HG03103 (cell line): Measurements from ENCODE around the gene PTCD1.
"Not testable (repeated sequence)": the region's sequence is repeated elsewhere in the genome, so short reads cannot be mapped to it uniquely, and the experiment has no call there.

Source experiments
- ATAC-seq: cut with Tn5 transposase; IDR thresholded peaks from one replicate; pipeline ENCODE4 v1.9.1; 2021; ENCODE audit warnings: low read depth; ENCODE audit not compliant: unreplicated experiment

PTCD1 gene

DNA sequence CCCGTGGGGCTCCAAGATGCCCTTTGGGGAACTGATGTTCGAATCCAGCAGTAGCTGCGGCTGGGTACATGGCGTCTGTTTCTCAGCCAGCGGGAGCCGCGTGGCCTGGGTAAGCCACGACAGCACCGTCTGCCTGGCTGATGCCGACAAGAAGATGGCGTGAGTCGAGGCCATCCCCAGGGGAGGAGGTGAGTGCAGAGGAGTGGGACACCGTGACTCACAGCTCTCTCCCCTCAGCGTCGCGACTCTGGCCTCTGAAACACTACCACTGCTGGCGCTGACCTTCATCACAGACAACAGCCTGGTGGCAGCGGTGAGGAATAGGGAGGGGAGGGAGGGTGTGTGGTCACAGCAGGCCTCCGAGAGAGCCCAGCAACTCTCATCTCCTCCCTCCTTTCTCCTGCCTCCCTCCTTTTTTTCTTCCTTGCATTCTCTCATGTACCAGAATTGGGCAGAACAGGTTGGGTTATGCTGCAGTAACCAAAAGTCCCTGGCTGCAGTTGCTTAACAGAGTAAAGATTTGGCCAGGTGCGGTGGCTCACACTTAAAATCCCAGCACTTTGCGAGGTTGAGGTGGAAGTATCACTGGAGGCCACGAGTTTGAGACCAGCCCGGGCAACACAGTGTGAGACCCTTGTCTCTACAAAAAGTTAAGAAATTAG, 47.5 kb downstream of the PTCD1 start:
- ATAC-seq: no peak

DNA sequence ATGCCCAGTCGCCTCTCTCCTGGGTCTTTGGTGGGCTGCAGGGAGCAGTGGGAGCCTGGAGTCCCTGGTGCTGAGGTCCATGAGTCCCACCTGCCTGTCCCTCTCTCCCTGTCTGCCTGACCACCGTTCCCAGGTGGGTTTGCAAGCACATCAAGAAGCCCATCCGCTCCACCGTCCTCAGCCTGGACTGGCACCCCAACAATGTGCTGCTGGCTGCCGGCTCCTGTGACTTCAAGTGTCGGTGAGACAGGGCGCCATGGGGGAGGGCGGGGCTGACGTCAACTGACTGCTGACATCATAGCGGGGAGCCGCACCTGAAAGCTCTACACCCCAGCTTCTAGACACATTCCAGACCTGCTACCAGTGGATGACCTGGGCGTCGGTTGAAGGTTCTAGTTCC, 48.8 kb downstream of the PTCD1 start:
- no peak for ATAC-seq

DNA sequence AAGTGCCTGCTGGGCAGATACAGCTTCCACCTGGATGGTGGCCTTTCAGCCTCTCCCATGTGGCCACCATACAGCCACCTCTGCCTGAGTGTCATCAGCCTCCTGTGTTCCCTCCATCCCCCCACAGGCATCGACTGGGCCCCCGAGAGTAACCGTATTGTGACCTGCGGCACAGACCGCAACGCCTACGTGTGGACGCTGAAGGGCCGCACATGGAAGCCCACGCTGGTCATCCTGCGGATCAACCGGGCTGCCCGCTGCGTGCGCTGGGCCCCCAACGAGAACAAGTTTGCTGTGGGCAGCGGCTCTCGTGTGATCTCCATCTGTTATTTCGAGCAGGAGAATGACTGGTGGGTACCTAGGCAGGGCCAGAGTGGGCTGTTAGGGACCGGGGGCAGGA, 50.7 kb downstream of the PTCD1 start:
- no peak for ATAC-seq

DNA sequence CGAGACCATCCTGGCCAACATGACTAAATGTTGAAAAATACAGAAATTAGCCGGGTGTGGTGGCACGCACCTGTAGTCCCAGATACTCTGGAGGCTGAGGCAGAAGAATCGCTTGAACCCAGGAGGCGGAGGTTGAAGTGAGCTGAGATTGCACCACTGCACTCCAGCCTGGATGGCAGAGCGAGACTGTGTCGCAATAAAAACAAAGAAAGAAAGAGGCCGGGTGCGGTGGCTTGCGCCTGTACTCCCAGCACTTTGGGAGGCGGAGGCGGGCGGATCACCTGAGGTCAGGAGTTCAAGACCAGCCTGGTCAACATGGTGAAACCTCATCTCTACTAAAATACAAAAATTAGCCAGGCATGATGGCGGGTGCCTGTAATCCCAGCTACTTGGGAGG, 51.4 kb downstream of the PTCD1 start:
- ATAC-seq: not testable (repeated sequence)

DNA sequence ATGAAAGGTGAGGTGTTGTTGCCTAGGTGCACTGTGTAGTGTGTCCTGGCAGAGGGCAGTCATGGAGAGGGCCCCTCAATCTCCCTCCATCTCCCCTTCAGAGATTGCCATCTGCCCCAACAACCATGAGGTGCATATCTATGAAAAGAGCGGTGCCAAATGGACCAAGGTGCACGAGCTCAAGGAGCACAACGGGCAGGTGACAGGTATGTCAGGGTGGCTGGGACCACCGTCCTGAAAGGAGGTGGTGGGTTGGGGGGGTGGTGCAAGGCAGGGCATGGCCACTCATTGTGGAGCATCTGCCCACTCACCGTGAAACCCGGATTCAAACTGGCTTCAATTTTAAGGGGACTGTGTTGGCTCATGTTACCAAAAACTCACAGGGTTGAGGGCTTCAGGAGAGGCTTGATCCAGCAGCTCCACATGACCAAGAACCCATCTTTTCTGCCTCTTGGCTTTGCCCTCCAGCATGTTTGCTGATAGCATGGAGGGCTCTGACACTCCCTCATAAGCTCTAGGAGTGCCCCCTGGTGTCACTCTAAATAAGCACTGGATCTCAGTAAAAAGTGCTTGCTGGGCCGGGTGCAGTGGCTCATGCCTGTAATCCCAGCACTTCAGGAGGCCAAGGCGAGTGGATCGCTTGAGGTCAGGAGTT, 51.9 kb downstream of the PTCD1 start:
- no peak for ATAC-seq

DNA sequence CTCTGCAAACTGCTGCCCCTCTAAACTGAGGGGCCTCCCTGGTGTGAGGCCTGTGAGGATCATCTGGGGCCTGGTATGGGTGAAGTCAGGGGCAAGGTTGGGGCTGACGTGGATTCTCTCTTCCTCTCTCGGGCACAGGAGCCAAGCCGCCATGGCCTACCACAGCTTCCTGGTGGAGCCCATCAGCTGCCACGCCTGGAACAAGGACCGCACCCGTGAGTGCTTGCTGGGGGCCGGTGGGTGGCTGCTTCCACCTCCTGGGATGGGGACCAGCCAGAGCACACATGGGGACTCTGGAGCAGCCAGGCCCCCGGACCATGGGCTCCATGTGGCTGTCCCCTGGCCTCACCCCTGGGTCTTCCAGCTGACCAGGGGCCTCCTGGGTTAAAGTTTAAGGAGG, 53.0 kb downstream of the PTCD1 start:
- no peak for ATAC-seq

DNA sequence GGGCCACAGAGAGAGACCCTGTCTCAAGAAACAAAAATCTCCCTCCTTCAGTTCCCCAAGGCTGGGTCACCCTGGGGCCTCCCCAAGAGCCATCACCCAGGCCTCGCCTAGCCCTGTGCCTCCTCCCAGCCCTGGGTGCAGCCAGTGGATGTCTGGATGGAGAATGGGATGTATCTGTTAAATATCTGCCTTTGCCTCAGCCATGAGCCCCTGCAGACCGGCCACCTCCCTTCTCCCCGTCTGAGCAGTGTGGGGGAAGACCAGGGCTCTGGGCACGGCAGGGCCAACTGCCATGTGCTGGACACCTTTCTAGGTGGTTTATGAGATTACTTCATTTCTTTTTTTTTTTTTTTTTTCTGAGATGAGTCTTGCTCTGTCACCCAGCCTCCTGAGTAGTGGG, 54.1 kb downstream of the PTCD1 start:
- no peak for ATAC-seq

DNA sequence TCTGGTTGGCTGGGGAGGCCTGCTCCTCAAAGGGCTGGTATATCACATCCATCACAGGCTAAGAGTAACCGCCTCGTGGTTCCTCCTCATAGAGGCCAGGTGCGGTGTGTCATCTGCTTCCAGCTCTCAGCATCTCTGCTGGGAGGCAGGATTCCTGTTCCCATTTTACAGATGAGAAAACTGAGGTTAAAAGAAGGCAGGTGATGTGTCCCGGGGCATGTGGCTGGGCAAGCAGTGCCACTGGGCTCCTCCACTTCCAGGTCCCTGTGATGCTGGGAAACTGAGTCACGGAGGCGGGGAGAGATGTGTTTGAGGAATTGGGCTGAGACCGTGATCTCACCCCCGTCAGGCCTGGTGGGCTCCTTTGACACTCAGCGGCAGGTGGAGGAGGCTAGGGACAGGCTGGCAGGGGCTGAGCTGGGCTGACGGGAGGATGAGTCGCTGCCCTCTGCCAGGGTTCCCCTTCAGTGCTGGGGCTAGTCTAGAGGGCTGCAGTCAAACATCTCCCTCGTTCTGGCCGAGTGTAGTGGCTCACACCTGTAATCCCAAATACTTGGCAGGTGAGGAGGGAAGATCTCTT, 54.7 kb downstream of the PTCD1 start:
- ATAC-seq: no peak

DNA sequence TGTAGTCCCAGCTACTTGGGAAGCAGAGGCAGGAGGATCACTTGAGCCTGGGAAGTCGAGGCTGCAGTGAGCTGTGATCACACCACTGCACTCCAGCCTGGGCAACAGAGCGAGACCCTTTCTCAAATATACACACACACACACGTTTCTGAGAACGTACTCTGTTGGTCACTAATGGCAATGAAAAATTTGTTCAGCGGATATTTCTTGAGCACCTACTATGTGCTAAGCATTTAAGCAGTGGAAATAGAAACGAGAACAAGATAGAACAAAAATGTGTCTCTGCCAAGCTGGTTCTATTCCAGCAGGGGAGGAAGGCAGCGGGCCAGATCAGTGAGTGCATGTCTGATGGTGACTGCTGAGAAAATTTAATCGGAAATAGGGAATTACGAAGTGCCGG, 55.4 kb downstream of the PTCD1 start:
- ATAC-seq: no peak

DNA sequence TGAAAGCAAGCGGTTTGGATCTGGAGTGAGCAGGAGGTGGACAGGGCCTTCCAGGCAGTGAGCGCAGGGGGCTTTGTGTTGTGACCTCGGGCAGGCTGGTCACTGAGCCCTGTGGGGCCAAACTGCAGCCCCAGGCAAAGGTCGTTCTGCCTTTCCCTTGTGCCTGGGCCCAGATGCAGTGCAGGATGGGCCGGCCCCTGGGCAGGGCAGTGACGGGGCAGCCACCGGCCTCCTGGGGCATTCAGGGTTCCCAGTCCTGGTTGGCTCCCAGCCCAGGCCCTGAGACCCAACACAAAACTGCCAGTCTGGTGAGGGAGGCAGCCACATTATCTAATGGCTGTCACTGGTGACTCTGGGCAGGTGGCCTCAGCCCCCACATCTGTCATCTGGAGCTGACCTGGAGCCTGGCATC, 56.9 kb downstream of the PTCD1 start:
- ATAC-seq: no peak

DNA sequence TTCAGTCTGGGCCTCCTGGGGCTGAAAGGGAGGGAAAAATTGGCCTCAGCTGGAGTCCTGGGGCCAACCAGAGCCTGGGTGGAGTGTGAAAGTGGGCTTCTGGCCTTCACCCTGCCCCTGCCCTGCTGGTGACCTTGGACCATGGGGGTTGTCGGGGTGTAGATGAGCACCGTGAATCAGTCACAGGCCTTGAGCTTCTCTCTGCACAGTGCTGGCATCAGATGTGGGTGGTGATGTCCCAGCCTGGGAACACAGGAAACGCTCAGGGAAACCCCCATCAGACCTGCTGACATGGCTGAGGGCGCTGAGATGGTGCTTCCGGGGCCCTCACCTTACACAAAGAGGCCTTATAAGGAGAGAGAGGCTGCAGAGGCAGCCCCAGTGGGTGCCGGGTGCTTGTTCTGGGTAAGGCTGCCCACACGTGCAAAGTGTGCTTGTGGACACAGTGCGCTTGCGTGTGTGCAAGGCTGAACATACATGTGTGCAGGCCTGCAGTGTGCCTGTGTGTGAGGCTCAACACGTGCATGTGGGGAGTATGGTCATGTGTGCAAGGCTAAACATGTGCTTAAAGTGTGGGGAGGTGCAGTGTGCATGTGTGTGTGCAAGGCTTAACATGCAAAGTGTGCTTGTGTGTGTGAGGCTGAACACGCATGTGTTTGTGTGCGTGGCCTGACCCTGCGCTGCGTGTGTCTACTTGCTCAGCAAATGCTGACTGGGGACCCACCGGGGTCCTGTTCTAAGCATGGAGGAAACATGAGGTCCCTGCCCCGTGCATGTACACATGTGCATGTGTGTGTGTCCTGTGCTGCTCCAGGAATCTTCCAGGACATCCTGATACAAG, 57.6 kb downstream of the PTCD1 start:
- peak; percentile 65 for ATAC-seq

DNA sequence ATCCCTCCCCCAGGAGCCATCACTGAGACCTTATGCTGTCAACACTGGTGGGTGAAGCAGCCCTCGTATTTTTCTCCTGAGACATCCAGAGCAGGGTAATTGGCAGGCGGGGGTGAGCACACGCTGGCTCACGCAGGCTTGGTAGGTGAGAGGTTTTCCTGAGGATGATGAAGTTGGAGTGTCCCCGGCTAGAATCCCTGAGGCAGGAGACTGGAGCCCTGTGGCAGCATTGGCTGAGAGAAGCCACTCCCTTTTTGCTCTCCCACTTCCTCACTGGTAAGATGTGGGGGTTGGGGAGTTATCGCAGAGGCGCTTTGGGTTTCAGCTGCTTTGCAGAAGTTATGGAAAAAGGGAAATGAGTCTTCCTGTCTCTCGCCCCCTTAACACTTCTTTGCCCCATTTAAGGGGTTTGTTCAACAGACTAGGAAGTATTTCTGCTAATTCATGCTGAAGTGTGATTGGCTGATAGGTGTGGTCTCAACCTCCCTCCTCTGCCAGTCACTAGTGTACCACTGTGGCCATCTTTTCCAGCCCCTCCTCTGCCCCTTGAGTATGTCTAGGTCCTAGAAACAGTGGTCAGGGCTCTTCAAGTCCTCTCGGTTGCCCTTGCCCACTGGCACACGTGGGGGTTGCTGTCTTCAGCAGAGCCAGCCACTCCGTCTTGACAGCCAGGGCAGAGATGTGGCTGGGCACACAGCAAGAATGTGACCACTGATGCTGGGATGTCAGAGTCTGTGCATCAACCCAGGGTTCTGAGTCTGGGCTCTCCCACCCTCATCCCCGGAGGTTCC, 58.4 kb downstream of the PTCD1 start:
- peak; percentile 41 for ATAC-seq

DNA sequence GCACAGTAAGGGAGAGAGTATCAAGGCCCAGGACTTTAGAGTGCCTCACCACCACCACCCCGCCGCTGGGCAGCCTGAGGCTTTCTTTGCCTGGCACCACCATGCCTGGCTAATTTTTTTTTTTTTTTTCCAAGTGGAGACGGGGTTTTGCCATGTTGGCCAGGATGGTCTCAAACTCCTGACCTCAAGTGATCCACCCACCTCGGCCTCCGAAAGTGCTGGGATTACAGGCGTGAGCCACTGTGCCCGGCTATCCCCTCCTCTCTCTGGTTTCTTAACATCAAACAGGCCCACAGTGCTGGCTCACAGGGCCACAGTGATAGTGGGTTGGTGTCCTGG, 58.9 kb downstream of the PTCD1 start:
- not testable (repeated sequence) for ATAC-seq

DNA sequence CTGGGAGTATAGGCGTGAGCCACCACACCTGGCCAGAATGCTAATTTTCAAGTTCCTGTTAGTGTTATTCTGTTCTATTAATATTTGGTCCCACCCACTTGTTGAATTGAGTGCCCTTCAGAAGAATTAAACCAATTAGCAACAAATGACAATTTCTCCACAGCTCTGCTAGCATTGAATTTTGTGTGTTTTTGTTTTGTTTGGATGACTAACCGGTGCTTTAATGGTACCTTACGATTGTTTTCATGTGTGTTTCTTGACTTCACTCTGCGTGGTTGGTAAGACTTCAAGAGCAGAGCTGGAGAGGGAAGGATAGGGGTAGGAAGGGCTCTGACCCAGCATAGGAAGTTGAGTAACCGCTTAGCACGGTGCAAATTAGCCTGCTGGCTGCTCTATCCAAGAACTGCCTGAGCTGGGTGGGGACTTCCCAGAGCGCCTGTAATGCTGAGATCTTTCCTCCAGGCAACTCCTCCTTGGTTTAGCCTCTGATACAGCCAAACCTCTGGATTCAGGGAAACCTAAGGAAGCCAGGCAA, 59.5 kb downstream of the PTCD1 start:
- ATAC-seq: no peak

DNA sequence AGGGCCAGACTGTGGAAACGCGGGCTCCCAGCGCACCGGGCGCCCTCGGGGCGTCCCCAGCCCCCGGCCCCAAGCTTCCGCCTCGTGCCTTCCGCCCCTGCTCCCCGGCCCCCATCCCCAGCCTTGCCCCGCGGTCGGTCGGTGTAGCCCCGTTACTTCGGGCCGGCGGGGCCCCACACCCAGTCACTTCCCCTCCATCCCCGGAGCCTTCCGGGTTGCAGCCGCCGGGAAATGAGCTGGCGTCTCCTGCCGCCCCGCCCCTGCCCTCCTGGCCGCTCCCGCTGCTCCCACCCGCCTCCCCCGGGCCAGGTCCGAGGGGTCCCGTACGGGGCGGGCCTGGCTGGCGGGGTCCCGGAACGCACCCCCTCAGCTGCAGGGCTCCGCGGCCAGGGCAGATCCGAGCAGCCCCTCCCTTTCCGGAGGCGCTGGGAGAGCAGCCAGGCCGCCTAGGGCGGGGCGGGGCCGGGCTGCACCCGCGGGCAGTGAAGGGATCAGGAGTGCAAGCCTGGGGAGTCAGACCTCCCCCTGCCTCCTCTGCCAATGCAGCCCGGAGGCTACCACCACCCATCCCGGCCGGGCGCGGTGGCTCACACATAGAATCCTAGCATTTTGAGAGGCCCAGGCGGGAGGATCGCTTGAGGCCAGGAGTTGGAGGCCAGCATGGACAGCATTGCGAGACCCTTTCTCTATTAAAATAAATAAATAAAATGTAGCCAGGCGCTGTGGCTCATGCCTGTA, 63.4 kb downstream of the PTCD1 start:
- ATAC-seq: peak; percentile 41

DNA sequence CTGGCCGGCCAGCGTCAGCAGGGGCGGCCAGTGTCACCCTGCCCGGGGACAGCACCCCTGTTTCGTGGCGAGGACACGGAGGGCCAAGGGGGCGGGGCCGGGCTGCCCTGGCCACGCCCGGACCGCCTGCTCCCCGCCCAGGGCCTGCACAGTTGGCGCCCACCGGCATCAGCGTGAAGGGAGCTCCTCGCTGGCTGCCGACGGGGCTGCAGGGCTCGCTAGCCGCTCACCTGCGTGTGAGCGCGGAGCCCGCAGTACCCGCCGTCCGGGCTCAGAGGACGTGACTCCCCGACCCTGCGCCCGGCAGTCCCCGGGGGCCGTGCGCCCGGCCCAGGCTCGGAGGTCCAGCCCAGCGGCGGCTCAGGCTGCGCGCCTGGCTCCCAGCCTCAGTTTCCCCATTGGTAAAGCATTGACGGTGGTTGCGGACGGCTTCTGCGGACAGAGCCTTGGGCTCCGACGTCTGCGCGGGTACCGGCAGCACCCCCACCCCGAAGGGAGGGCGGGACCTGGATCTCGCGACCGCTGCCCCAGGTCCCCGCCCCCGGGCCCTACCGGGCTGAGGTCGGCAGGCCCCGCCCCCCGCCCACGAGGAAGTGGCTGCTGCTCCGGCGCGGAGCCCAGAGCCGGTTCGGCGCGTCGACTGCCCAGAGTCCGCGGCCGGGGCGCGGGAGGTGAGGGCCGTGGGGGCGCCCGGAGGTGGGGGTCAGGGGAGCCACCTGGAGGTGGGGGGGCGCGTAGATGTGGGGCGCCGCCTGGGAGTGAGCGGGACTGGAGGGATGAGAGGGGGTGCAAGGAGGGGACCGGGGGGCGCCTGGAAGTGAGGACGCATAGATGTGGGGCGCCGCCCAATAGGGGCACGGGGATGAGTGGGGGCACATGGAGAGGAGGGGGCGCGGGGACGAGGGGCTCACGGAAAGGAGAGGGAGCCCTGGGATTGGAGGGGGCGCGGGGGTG, 64.2 kb downstream of the PTCD1 start, which contains the start of gene ARPC1B:
Gene ARPC1B (plus strand): TSS at position 620 of the 954 bp plus-strand sequence. CDS start 10,985 bp downstream, outside the sequence.
- ATAC-seq: peak; percentile 44

DNA sequence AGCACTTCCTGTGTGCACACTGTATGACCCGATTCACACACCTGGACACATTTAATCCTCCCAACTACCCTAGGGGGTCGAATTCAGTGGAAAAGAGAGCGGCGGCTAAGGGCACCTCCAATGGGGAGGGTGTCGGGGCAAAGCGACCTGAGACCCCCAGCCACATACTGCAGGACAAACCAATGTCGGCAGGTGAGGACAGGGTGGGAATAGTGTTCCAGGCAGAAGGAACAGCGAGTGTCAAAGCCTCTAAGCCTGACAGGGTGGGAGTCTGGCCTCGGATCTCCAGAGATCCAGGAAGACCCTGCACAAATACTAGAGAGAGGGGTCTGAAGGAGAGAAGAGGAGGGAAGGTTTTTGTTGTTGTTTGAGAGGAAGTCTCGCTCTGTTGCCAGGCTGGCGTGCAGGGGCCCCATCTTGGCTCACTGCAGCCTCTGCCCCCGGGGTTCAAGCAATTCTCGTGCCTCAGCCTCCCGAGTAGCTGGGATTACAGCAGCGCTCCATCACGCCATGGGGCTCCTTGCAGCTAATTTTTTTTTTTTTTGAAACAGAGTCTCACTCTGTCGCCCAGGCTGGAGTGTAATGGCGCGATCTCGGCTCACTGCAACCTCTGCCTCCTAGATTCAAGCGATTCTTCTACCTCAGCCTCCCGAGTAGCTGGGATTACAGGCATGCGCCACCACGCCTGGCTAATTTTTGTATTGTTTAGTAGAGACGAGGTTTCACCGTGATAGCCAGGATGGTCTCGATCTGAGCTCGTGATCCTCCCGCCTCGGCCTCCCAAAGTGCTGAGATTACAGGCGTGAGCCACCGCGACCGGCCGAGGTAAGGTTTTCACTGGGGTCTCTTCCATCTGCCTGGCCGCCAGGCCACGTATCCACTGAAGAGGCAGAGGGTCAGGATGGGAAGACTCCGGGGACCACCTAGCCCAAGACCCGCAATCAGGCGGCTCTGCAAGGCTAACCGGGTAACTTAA, 65.2 kb downstream of the PTCD1 start:
- no peak for ATAC-seq
